PC-9 (cell line): ENCODE results near the gene RUNDC3A. TPM values are rescaled to one million over a fixed set of nuclear protein-coding genes. Genes with fewer than 3 reads are reported as not detected.
"Not testable (repeated sequence)": the region's sequence is repeated elsewhere in the genome, so short reads cannot be mapped to it uniquely, and the experiment has no call there.

Source experiments
- BruUV-seq: library from RNA; stranded (reverse); fragments of 400-500 nt; replicated peaks from 2 replicates; lab custom pipeline; 2021; lab: Mats Ljungman, UMichigan
- CTCF ChIA-PET: fragments of 300-600 bp; sonication (Branson Sonifier 250); formaldehyde crosslinking; loops from one replicate; lab custom pipeline; 2022; ENCODE audit warnings: antibody characterized with exemption; lab: Charles Lee
- POLR2A ChIA-PET: fragments of 300-600 bp; sonication (Branson Sonifier 250); formaldehyde crosslinking; loops from one replicate; lab custom pipeline; 2022; ENCODE audit warnings: antibody characterized with exemption; ENCODE audit not compliant: unreplicated experiment; lab: Charles Lee
- DNase-seq, 2 experiments: peaks; one replicate each; pipeline versions ENCODE4 v3.0.0 to v3.0.0-alpha.2; 2015 to 2022; ENCODE audit warnings: mixed read lengths in 1 of 2
- H2AFZ ChIP-seq: fragments of 200-600 bp; sonication (generic); 2 replicates; pipeline ENCODE4 v1.8.1; 2017; ENCODE audit warnings: antibody characterized with exemption
- H3F3A ChIP-seq: fragments of 200-600 bp; sonication (generic); 2 replicates; pipeline ENCODE4 v1.8.1; 2017; ENCODE audit warnings: antibody characterized with exemption, mild to moderate bottlenecking, low read depth; ENCODE audit not compliant: insufficient read depth
- H3K27ac ChIP-seq: fragments of 200-600 bp; sonication (generic); 2 replicates; pipeline ENCODE4 v1.6.1; 2016; ENCODE audit warnings: mixed run types
- H3K27me3 ChIP-seq: fragments of 200-600 bp; sonication (generic); 2 replicates; pipeline ENCODE4 v1.6.1; 2016; ENCODE audit warnings: low read depth, mixed run types; ENCODE audit not compliant: insufficient read depth
- H3K36me3 ChIP-seq: fragments of 200-600 bp; sonication (generic); 2 replicates; pipeline ENCODE4 v1.6.1; 2016; ENCODE audit warnings: low read depth, mixed run types
- H3K4me1 ChIP-seq: fragments of 200-600 bp; sonication (generic); replicated peaks from 2 replicates; pipeline ENCODE4 v1.6.1; 2016; ENCODE audit warnings: mixed run types; ENCODE audit not compliant: insufficient read depth
- H3K4me2 ChIP-seq: fragments of 200-600 bp; sonication (generic); 2 replicates; pipeline ENCODE4 v1.6.1; 2017; ENCODE audit warnings: mixed run types
- H3K4me3 ChIP-seq: fragments of 200-600 bp; sonication (generic); 2 replicates; pipeline ENCODE4 v1.6.1; 2016; ENCODE audit warnings: mixed run types
- H3K79me2 ChIP-seq: fragments of 200-600 bp; sonication (generic); 2 replicates; pipeline ENCODE4 v1.6.1; 2017; ENCODE audit warnings: low read depth, mixed run types
- H3K9me2 ChIP-seq: fragments of 200-600 bp; sonication (generic); 2 replicates; pipeline ENCODE4 v1.8.1; 2017; ENCODE audit warnings: mild to moderate bottlenecking; ENCODE audit not compliant: insufficient read depth
- H3K9me3 ChIP-seq: fragments of 200-600 bp; sonication (generic); 2 replicates; pipeline ENCODE4 v1.8.1; 2016; ENCODE audit warnings: low read depth; ENCODE audit not compliant: insufficient read depth
- H4K20me1 ChIP-seq: fragments of 200-600 bp; sonication (generic); 2 replicates; pipeline ENCODE4 v1.8.1; 2017; ENCODE audit not compliant: insufficient read depth
- CTCF ChIP-seq: fragments of 200-600 bp; sonication (generic); conservative IDR thresholded peaks from 2 replicates; pipeline ENCODE4 v1.6.1; 2017; ENCODE audit warnings: mixed run types, antibody characterized with exemption, mild to moderate bottlenecking, moderate library complexity
- EZH2 ChIP-seq: fragments of 200-600 bp; sonication (generic); IDR thresholded peaks from 2 replicates; pipeline ENCODE4 v1.8.0; 2017; ENCODE audit warnings: antibody characterized with exemption, low read depth
- intact Hi-C: fragments of 100-400 bp; cut with micrococcal nuclease; formaldehyde crosslinking; loops from one replicate; pipeline ENCODE4 v1.10.0; 2022; ENCODE audit not compliant: unreplicated experiment
- total RNA-seq: library from RNA; stranded (reverse); gene quantifications from 2 replicates; pipeline ENCODE4 v1.2.3, GENCODE V29; 2021

The RUNDC3A gene
- total RNA-seq, 1 experiment from 2014 or later: not detected

- H3K9me2 ChIP-seq: no peaks in the 10 kb centered on the region
- H3K79me2 ChIP-seq: no peaks in the 10 kb centered on the region
- intact Hi-C loops: no loop called here
- H3K27me3 ChIP-seq: peaks cover 18% of the 10 kb centered on the region; the same call in 1 of the 2 replicates
- no peaks in the 10 kb centered on the region for H3K36me3 ChIP-seq
- peaks cover 5% of the 10 kb centered on the region; the same call in 1 of the 2 replicates for H3F3A ChIP-seq
- ChIA-PET POLR2A (interaction anchor here (0.5 to 0.7 kb wide), 4 partner anchors 31 to 522 kb away, joined by 3 to 13 read pairs (median 9); no protein-coding TSS in a partner anchor), CTCF (interaction anchor here (0.5 to 0.6 kb wide), 5 partner anchors 22 to 498 kb away, joined by 3 to 12 read pairs (median 4); no protein-coding TSS in a partner anchor)
- DNase-seq: no peak
- TF ChIP-seq CTCF: no peak
- TF ChIP-seq EZH2: no peak
- BruUV-seq: no TSS peak
- no peaks in the 10 kb centered on the region for H3K4me1 ChIP-seq
- H3K9me3 ChIP-seq: no peaks in the 10 kb centered on the region
- peak overlapping the region; percentile 89 for H3K4me2 ChIP-seq
- peak overlapping the region; percentile 93 for H2AFZ ChIP-seq
- peak overlapping the region; percentile 66 for H3K4me3 ChIP-seq
- H3K27ac ChIP-seq: no peak overlapping the region
- H4K20me1 ChIP-seq: no peaks in the 10 kb centered on the region
These were observed 54.7 kb downstream of the RUNDC3A start for GRCh38 chr17:44362949-44363612.

- POLR2A ChIA-PET: interaction anchor here (0.6 to 0.7 kb wide), 2 partner anchors 412 to 523 kb away, joined by 3 to 13 read pairs; no protein-coding TSS in a partner anchor
- Histone ChIP-seq H3K27ac (no peak within 1 kb of the TSS), H2AFZ (peak within 1 kb of the TSS; percentile 93), H3K9me2 (no peaks in the 10 kb centered on the region), H3K9me3 (no peaks in the 10 kb centered on the region), H3F3A (peaks cover 5% of the 10 kb centered on the region; the same call in 1 of the 2 replicates), H3K4me1 (no peaks in the 10 kb centered on the region), H3K4me2 (peak within 1 kb of the TSS; percentile 89), H4K20me1 (no peaks in the 10 kb centered on the region), H3K4me3 (peak within 1 kb of the TSS; percentile 66), H3K79me2 (no peaks in the 10 kb centered on the region), H3K27me3 (peaks cover 18% of the 10 kb centered on the region; the same call in 1 of the 2 replicates), H3K36me3 (no peaks in the 10 kb centered on the region)
- DNase-seq: peak in 1 of 2 experiments; percentile 61
- CTCF ChIA-PET: interaction anchor here (0.6 kb wide), 2 partner anchors 98 to 498 kb away, joined by 3 to 4 read pairs; no protein-coding TSS in a partner anchor
- no TSS peak for BruUV-seq
- TF ChIP-seq CTCF (peak; percentile 59; the same call in 1 of the 2 replicates), EZH2 (no peak)
- intact Hi-C loops: no loop called here
These were observed 55.3 kb downstream of the RUNDC3A start, which contains the start of gene FAM171A2 for GRCh38 chr17:44363613-44364159. Gene FAM171A2 (minus strand): TSS chr17:44363853. CDS start chr17:44363714, 139 bp downstream.

- CTCF ChIA-PET: interaction anchor here (0.7 to 0.9 kb wide), 2 partner anchors 13 to 428 kb away, joined by 3 to 8 read pairs; no protein-coding TSS in a partner anchor
- intact Hi-C loops: not testable (repeated sequence)
These were observed 56.6 kb downstream of the RUNDC3A start for GRCh38 chr17:44365051-44365450.

More at GRCh38 chr17:44365051-44365450, 56.6 kb downstream of the RUNDC3A start:
- POLR2A ChIA-PET, H3K79me2 ChIP-seq, H4K20me1 ChIP-seq, H3K4me3 ChIP-seq, H3K9me3 ChIP-seq, DNase-seq, H3K4me2 ChIP-seq, H3K36me3 ChIP-seq, H3K9me2 ChIP-seq, H3K27ac ChIP-seq, H3F3A ChIP-seq, BruUV-seq, H2AFZ ChIP-seq, H3K4me1 ChIP-seq: not testable (repeated sequence)
- peaks cover 18% of the 10 kb centered on the region; the same call in 1 of the 2 replicates for H3K27me3 ChIP-seq
